Neuronal stem cell (in vitro differentiated cells): ENCODE data around the gene STAP1.
"Not testable (repeated sequence)": the region's sequence is repeated elsewhere in the genome, so short reads cannot be mapped to it uniquely, and the experiment has no call there.

ENCODE experiments used
- DNase-seq: peaks from one replicate; pipeline ENCODE4 v3.0.0-alpha.2; 2013; ENCODE audit warnings: low spot score
- H2AFZ ChIP-seq: one replicate; pipeline ENCODE4 v1.6.1; 2013; ENCODE audit warnings: mild to moderate bottlenecking, low read length, inconsistent platforms
- H2AK5ac ChIP-seq: 2 replicates; pipeline ENCODE4 v1.6.1; 2013; ENCODE audit warnings: low read depth, mild to moderate bottlenecking, inconsistent platforms, low read length, moderate library complexity, mixed read lengths
- H2BK120ac ChIP-seq: 2 replicates; pipeline ENCODE4 v1.6.1; 2013; ENCODE audit warnings: low read depth, mild to moderate bottlenecking, inconsistent platforms, low read length, moderate library complexity, mixed read lengths
- H2BK12ac ChIP-seq: one replicate; pipeline ENCODE4 v1.6.1; 2013; ENCODE audit warnings: low read length, inconsistent platforms
- H2BK15ac ChIP-seq: 2 replicates; pipeline ENCODE4 v1.6.1; 2013; ENCODE audit warnings: mild to moderate bottlenecking, low read length, inconsistent platforms, mixed read lengths
- H2BK5ac ChIP-seq: one replicate; pipeline ENCODE4 v1.6.1; 2013; ENCODE audit warnings: inconsistent platforms, mild to moderate bottlenecking, low read length, moderate library complexity
- H3K14ac ChIP-seq: one replicate; pipeline ENCODE4 v1.6.1; 2013; ENCODE audit warnings: low read length, inconsistent platforms
- H3K18ac ChIP-seq: 2 replicates; pipeline ENCODE4 v1.6.1; 2013; ENCODE audit warnings: low read length, inconsistent platforms
- H3K23ac ChIP-seq: 2 replicates; pipeline ENCODE4 v1.6.1; 2013; ENCODE audit warnings: low read depth, mild to moderate bottlenecking, mixed read lengths, low read length, inconsistent platforms; ENCODE audit not compliant: poor library complexity
- H3K27ac ChIP-seq: replicated peaks from 3 replicates; pipeline ENCODE4 v1.5.1; 2013; ENCODE audit warnings: low read length, inconsistent platforms
- H3K27me3 ChIP-seq, 3 experiments: 2 replicates each; pipeline ENCODE4 v1.6.1; 2013; ENCODE audit warnings: low read length in 3 of 3, mild to moderate bottlenecking in 2 of 3, inconsistent platforms in 1 of 3, low read depth in 1 of 3, mixed read lengths in 1 of 3, moderate library complexity in 1 of 3; ENCODE audit not compliant: control insufficient read depth in 3 of 3, insufficient read depth in 3 of 3
- H3K36me3 ChIP-seq, 2 donors: replicated peaks in 1 of 2; 2 replicates each; pipeline ENCODE4 v1.6.1; 2013; ENCODE audit warnings: low read length in 2 of 2; ENCODE audit not compliant: control insufficient read depth in 2 of 2, insufficient read depth in 2 of 2
- H3K4ac ChIP-seq: 2 replicates; pipeline ENCODE4 v1.6.1; 2013; ENCODE audit warnings: inconsistent platforms, mild to moderate bottlenecking, low read length, moderate library complexity
- H3K4me1 ChIP-seq, 2 donors: 1 replicate in 1 of 2; 2 replicates in 1 of 2; pipeline ENCODE4 v1.6.1; 2013; ENCODE audit warnings: low read length in 2 of 2, low read depth in 1 of 2; ENCODE audit not compliant: control insufficient read depth in 2 of 2, insufficient read depth in 1 of 2
- H3K4me2 ChIP-seq: one replicate; pipeline ENCODE4 v1.6.1; 2013; ENCODE audit warnings: mild to moderate bottlenecking, low read length, inconsistent platforms; ENCODE audit not compliant: insufficient read depth, poor library complexity, severe bottlenecking
- H3K4me3 ChIP-seq, 2 donors: 2 replicates each; pipeline ENCODE4 v1.5.1; 2013; ENCODE audit warnings: low read length in 2 of 2, mild to moderate bottlenecking in 2 of 2, inconsistent platforms in 1 of 2, moderate library complexity in 1 of 2
- H3K79me1 ChIP-seq: one replicate; pipeline ENCODE4 v1.6.1; 2013; ENCODE audit warnings: low read depth, mild to moderate bottlenecking, inconsistent platforms, low read length, moderate library complexity
- H3K9ac ChIP-seq: one replicate; pipeline ENCODE4 v1.6.1; 2013; ENCODE audit warnings: mild to moderate bottlenecking, low read depth, low read length, inconsistent platforms; ENCODE audit not compliant: poor library complexity
- H3K9me3 ChIP-seq, 2 donors: replicated peaks in 1 of 2; 2 replicates each; pipeline versions ENCODE3 to v1.6.1; 2013; ENCODE audit warnings: low read length in 2 of 2, mild to moderate bottlenecking in 2 of 2, inconsistent platforms in 1 of 2, low read depth in 1 of 2, mixed read lengths in 1 of 2, moderate library complexity in 1 of 2; ENCODE audit not compliant: control insufficient read depth in 2 of 2, insufficient read depth in 1 of 2
- H4K8ac ChIP-seq: one replicate; pipeline ENCODE4 v1.6.1; 2013; ENCODE audit warnings: low read depth, mild to moderate bottlenecking, inconsistent platforms, low read length, moderate library complexity
- H4K91ac ChIP-seq: one replicate; pipeline ENCODE4 v1.6.1; 2013; ENCODE audit warnings: low read length, low read depth, mild to moderate bottlenecking, inconsistent platforms; ENCODE audit not compliant: poor library complexity
- WGBS, 2 donors: extraction: QIAGEN DNeasy Blood & Tissue Kit; methylation state at CpG; one replicate each; pipeline ENCODE4 v1.1.7; 2013; ENCODE audit warnings: missing lambda C conversion rate in 2 of 2, mixed read lengths in 1 of 2; ENCODE audit not compliant: insufficient read length in 2 of 2, insufficient replicate concordance in 1 of 2; ENCODE audit errors: extremely low coverage in 2 of 2; 5-methylcytosine and 5-hydroxymethylcytosine counted together

Gene STAP1

GRCh38 chr4:67549123-67549522 lies 9.4 kb upstream of the STAP1 start:
- Histone ChIP-seq H3K23ac (no peak overlapping the region), H3K9me3 (no peaks in the 10 kb centered on the region), H2BK12ac (no peak overlapping the region), H3K4me1 (no peaks in the 10 kb centered on the region), H3K4ac (no peak overlapping the region), H2AK5ac (no peak overlapping the region), H2BK15ac (no peak overlapping the region), H3K27me3 (no peaks in the 10 kb centered on the region), H3K36me3 (peaks cover 0 to under 1% of the 10 kb centered on the region in 2 donors), H3K4me2 (no peak overlapping the region), H2AFZ (no peak overlapping the region), H3K4me3 (no peak overlapping the region), H2BK5ac (no peak overlapping the region), H3K27ac (no peak overlapping the region), H3K18ac (no peak overlapping the region), H4K8ac (no peak overlapping the region), H4K91ac (no peak overlapping the region), H3K9ac (no peak overlapping the region), H3K14ac (no peak overlapping the region), H3K79me1 (no peaks in the 10 kb centered on the region), H2BK120ac (no peak overlapping the region)
- no CpG with 5 or more reads among the region's 1 CpG for WGBS, 2 donors
- DNase-seq = no peak

- Histone ChIP-seq H4K8ac (no peak overlapping the region), H2AFZ (no peak overlapping the region), H2BK120ac (no peak overlapping the region), H3K36me3 (no peaks in the 10 kb centered on the region), H2BK12ac (no peak overlapping the region), H3K79me1 (no peaks in the 10 kb centered on the region), H2BK5ac (no peak overlapping the region), H3K18ac (no peak overlapping the region), H3K4me1 (no peaks in the 10 kb centered on the region), H2BK15ac (no peak overlapping the region), H3K27me3 (no peaks in the 10 kb centered on the region), H2AK5ac (no peak overlapping the region), H3K9me3 (no peaks in the 10 kb centered on the region), H3K4me2 (no peak overlapping the region), H3K23ac (no peak overlapping the region), H3K4me3 (no peak overlapping the region), H3K27ac (no peak overlapping the region), H4K91ac (no peak overlapping the region), H3K9ac (no peak overlapping the region), H3K4ac (no peak overlapping the region), H3K14ac (no peak overlapping the region)
- no peak for DNase-seq
These were observed 8.1 kb upstream of the STAP1 start for GRCh38 chr4:67550451-67550850.

- no peak overlapping the region for H3K4me3 ChIP-seq
- no peak overlapping the region for H3K23ac ChIP-seq
- H3K14ac ChIP-seq = no peak overlapping the region
- no peak for DNase-seq
- H3K79me1 ChIP-seq = no peaks in the 10 kb centered on the region
- H3K4me1 ChIP-seq = no peaks in the 10 kb centered on the region
- H3K27ac ChIP-seq = no peak overlapping the region
- no peak overlapping the region for H4K8ac ChIP-seq
- no peak overlapping the region for H2BK5ac ChIP-seq
- H3K36me3 ChIP-seq = no peaks in the 10 kb centered on the region
- H3K4ac ChIP-seq = no peak overlapping the region
- no peak overlapping the region for H2BK12ac ChIP-seq
- H2AFZ ChIP-seq = no peak overlapping the region
- H3K27me3 ChIP-seq = no peaks in the 10 kb centered on the region
- H2BK120ac ChIP-seq = no peak overlapping the region
- H3K18ac ChIP-seq = no peak overlapping the region
- WGBS, 2 donors = no CpG with 5 or more reads among the region's 3 CpGs
- H3K4me2 ChIP-seq = no peak overlapping the region
- H3K9ac ChIP-seq = no peak overlapping the region
- H4K91ac ChIP-seq = no peak overlapping the region
- H2AK5ac ChIP-seq = no peak overlapping the region
- H2BK15ac ChIP-seq = no peak overlapping the region
- H3K9me3 ChIP-seq = no peaks in the 10 kb centered on the region
These were observed 7.7 kb upstream of the STAP1 start for GRCh38 chr4:67550857-67551256.

- H3K23ac ChIP-seq, H3K9me3 ChIP-seq, H2BK12ac ChIP-seq, H3K36me3 ChIP-seq, H3K4me1 ChIP-seq, H3K27me3 ChIP-seq, H2AFZ ChIP-seq, H2BK5ac ChIP-seq, H3K18ac ChIP-seq, H3K4me2 ChIP-seq, H2BK120ac ChIP-seq, H3K79me1 ChIP-seq, H4K91ac ChIP-seq, H3K4ac ChIP-seq, H3K4me3 ChIP-seq, H3K27ac ChIP-seq, H2AK5ac ChIP-seq, DNase-seq, H3K14ac ChIP-seq, H3K9ac ChIP-seq, H4K8ac ChIP-seq, H2BK15ac ChIP-seq: not testable (repeated sequence)
- no CpG with 5 or more reads among the region's 4 CpGs for WGBS, 2 donors
These were observed 6.3 kb upstream of the STAP1 start for GRCh38 chr4:67552146-67552792.
